CD4-positive, alpha-beta T cell treated with Interleukin-10 for 1 hour (primary cell): ENCODE results near the gene ZNF292.
"Not testable (repeated sequence)": the region's sequence is repeated elsewhere in the genome, so short reads cannot be mapped to it uniquely, and the experiment has no call there.

Experiments used
- DNase-seq: peaks from one replicate; pipeline ENCODE4 v3.0.0-alpha.2; 2020

ZNF292 gene

DNA sequence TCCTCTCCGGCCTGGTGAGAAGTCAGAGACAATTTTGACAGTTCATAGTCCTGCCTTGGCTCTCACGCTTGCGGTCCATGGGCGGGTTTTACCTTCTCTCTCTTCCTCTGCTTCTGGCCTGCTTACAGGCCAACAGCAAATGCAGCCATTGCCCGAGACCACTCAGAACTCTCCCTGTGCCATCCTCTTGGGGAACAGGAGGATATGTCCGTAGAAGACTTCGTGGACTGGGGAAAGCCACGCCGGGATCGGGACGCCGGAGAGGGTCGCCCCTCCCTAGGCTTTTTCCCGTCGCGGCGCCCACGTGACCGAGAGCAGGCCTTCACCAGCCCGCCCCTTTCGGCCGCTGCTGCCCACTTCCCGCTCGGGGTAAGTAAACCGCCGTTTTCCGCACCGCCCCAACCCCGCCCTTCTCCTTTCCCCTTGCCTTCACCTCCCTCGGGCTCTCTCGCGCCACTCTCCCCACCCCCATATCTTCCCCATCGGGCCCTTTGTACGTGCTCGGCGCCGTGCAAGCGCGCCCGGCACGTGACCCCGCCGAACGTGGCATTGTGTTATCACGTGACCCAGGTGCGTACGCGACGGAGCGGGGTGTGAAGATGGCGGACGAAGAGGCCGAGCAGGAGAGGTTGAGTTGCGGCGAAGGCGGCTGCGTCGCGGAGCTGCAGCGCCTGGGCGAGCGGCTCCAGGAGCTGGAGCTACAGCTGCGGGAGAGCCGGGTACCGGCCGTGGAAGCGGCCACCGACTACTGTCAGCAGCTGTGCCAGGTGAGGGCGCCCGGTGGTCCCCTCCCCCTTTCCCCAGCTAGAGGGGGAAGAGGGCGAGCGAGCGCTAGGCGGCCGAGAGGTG is at the start of gene ZNF292:
Gene ZNF292, plus strand, starts transcription at position 573 of the 849 bp plus-strand sequence. Its CDS starts 27 bp downstream, at position 600.
- peak; percentile 96 for DNase-seq

DNA sequence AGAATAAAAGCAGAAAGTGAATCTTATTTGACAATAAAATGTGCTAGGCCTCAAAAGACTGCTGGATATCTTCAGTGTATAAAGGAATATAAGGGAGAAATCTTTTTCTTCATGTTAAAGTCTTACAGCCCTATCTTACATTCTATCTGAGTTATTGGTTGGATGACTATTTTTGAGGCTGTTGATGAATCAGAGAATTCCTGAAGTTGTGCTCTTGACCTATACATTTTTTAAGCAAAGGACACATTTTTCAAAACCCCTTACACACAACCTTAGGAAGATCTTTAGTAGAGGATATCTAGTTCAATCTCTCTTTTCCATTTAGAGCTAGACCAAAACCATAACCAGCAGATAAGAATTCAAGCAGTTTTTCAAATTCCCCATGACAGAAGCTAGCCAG is 49.5 kb upstream of the ZNF292 start:
- DNase-seq, result no peak

GRCh38 chr6:87110636-87111035 is 44.7 kb upstream of the ZNF292 start:
- no peak for DNase-seq

- DNase-seq, result no peak
Measured at GRCh38 chr6:87115402-87116135, 39.8 kb upstream of the ZNF292 start.

DNA sequence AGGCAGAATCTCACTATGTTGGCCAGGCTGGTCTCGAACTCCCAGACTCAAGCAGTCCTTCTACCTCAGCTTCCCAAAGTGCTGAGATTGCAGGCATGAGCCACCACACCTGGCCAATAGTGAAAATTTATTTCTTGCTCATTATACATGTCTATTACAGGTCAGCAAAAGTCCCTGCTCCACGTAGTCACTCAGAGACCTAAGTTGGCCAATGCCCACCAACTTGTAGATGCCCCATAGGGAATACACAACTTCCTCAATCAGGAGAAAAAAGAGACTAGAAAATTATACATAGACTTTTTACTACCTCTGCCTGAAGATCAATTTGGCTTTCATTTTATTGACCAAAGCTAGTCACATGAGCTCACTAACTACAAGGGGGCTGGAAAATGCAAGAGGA is 38.4 kb upstream of the ZNF292 start:
- DNase-seq, result no peak

- DNase-seq, result no peak
Measured at GRCh38 chr6:87118054-87118453, 37.3 kb upstream of the ZNF292 start.

DNA sequence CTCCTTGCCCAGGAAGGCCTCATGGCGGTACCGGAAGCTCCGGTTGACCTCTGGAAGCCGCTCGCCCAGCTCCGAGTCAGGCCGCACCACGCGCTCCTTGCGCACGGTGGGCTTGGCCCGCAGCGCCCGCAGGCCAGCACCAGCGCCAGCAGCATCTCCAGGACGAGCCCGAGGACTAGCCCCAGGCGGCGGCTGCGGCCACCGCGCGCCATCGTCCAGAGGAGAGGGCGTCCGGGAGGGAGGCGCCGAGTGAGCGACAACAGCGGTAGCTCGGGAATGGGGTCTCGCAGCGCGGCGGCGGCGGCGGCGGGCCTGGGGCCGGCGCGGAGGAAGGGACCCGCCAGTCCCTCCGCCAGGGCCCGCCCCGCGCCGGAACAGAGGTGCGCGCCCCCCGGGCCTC is 32.9 kb upstream of the ZNF292 start:
- DNase-seq, result no peak

GRCh38 chr6:87124074-87124473 is 31.3 kb upstream of the ZNF292 start:
- DNase-seq, result no peak

GRCh38 chr6:87126501-87126900 is 28.9 kb upstream of the ZNF292 start:
- DNase-seq, result no peak

- DNase-seq, result no peak
Measured at GRCh38 chr6:87127737-87128136, 27.6 kb upstream of the ZNF292 start.

DNA sequence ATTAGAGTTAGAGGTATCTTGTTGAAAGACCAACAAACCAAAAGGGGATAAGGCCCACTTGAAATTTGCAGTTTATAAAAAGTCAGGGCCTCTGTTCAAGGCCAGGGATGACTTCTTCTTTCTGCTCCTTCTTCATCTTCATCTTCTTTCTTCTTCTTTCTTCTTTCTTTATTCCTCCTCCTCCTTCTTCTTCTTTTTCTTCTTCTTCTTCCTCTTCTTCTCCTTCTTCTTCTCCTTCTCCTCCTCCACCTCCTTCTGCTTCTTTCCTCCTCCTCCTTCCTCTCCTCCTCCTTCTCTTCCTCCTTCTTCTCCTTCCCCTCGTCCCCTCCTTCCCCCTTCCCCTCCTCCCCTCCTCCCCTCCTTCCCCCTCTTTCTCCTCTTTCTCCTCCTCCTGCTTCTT is 18.4 kb upstream of the ZNF292 start:
- no peak for DNase-seq

GRCh38 chr6:87139236-87139635 is 16.1 kb upstream of the ZNF292 start:
- DNase-seq, result peak; percentile 80

DNA sequence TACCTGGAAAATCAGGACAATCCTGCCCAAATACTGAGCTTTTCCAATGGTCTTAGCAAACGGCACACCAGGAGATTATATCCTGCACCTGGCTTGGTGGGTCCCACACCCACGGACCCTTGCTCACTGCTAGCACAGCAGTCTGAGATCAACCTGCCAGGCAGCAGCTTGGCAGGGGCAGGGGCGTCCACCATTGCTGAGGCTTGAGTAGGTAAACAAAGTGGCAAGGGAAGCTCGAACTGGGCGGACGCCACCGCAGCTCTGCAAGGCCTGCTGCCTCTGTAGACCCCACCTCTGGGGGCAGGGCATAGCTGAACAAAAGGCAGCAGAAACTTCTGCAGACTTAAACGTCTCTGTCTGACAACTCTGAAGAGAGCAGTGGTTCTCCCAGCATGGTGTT is 15.4 kb upstream of the ZNF292 start:
- DNase-seq, result not testable (repeated sequence)

- no peak for DNase-seq
Measured at GRCh38 chr6:87146363-87146762, 9.0 kb upstream of the ZNF292 start.

GRCh38 chr6:87150406-87150805 is 5.0 kb upstream of the ZNF292 start:
- DNase-seq, result no peak

GRCh38 chr6:87151471-87151780 is 3.9 kb upstream of the ZNF292 start:
- DNase-seq, result no peak

GRCh38 chr6:87151781-87152525 is 3.4 kb upstream of the ZNF292 start:
- DNase-seq, result peak; percentile 72

- DNase-seq, result peak; percentile 15
Measured at GRCh38 chr6:87152526-87152955, 2.8 kb upstream of the ZNF292 start.

GRCh38 chr6:87154641-87154992 is 748 bp upstream of the ZNF292 start:
- no peak for DNase-seq

DNA sequence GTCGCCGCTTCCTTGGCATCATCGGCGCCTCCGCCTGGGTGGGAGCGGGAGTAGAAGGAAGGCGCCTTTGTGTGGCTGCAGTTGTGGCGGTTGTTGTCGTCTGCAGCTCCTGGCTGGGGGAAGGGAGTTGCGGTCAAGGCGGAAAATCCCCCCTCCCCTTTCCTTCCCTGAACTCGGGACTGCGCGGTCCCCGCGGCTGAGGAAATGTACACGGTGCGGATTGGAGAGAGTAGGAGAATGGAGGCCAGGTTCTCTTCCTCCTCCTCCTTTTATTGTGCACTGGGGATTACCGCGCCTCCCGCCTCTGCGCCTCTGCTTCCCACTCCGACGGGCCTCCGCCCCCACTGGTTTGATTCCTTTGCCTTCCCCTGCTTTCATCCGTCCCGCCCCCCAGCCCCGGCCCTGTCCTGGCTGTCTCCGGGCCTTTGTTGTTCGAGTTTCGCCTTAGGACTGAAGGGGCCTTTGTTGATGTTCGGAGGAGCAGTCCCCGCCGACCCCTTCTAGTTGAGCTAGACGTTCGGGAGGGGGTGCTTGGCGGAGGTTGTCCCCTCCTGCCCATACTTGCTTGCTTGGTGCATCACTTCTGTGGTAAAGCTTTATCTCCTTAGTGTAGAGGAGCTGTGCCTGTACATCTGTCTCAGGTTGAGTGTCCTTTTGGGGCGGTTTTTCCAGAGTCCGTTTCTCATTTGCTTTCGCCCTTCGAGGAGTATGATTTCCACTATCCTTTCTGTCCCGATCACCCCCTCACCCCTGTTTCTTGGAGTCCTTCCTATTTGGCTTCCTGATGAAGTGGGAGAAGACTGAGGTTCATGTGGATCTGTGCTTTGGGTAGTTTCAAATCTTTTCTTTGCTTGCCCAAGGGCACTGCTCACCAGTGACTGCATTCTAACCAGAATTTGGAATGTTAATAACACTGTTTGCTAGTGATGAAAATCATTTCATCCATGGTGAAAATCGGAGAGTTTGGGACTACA is 764 bp downstream of the ZNF292 start:
- DNase-seq, result peak; percentile 73

DNA sequence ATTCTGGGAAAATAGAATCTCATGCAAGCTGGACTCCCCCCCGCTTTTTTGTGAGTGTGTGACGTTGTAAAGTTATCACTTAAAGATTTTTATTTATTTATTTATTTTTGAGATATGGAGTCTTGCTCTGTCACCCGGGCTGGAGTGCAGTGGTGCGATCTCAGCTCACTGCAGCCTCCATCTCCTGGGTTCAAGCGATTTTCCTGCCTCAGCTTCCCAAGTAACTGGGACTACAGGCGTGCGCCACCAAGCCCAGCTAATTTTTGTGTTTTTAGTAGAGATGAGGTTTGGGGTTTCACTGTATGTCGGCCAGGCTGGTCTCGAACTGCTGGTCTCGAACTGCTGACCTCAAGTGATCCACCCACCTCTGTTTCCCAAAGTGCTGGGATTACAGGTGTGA is 2.2 kb downstream of the ZNF292 start:
- not testable (repeated sequence) for DNase-seq

DNA sequence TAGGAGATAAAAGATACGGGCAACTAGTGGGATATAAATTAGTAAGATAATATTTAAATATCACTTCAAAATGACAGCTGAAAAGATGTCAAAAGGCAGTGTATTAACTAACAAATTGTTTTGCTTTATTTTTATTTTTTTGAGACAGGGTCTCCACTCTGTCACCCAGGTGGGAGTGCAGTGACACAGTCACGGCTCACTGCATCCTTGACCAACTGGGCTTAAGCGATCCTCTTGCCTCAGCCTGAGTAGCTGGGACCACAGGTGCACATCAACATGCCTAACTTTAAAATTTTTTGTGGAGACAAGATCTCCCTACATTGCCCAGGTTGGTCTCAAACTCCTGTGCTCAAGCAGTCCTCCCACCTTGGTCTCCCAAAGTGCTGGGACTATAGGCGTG is 5.9 kb downstream of the ZNF292 start:
- DNase-seq, result no peak

DNA sequence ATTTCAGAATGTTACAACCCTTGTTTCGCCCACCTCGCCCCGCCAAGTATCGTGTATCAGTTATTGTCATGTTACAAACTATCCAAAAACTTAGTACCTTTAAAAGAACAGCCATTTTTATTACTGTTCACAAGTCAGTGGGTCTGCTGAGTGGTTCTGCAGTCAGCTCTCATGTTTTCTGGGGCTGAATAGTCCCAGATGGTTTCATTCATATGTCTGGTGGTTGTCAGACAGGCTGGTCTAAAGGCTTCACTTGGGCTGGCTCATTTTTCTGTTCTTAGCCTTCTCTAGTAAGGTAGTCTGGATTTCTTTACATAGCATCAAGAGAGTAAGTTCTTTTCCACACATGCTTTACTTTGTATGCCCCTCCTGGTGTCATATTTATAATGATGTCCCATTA is 8.6 kb downstream of the ZNF292 start:
- no peak for DNase-seq
